Activated CD8-positive, alpha-beta memory T cell treated with anti-CD3 and anti-CD28 coated beads, Interleukin-2, amount 10 ng/mL, durations not matched to agents 7 days and 5 days (primary cell): Measurements from ENCODE around the gene COG3. TPM values are rescaled to one million over a fixed set of nuclear protein-coding genes. Genes with fewer than 3 reads are reported as not detected.
"Not testable (repeated sequence)": the region's sequence is repeated elsewhere in the genome, so short reads cannot be mapped to it uniquely, and the experiment has no call there.

ENCODE experiments used
- ATAC-seq: fragments of 150-1000 bp; cut with Tn5 transposase; one replicate; pipeline ENCODE4 v1.10.0; 2021; ENCODE audit warnings: moderate library complexity
- CTCF ChIA-PET: fragments of 350-600 bp; sonication (Branson Sonifier 250); formaldehyde crosslinking; loops from one replicate; lab custom pipeline; 2021; ENCODE audit warnings: antibody characterized with exemption; lab: Charles Lee
- DNase-seq: peaks from one replicate; pipeline ENCODE4 v3.0.0-alpha.2; 2020
- H3K27ac Mint-ChIP-seq: one replicate; pipeline ENCODE4 v1.8.0; 2021; ENCODE audit warnings: mild to moderate bottlenecking, mixed read lengths
- H3K27me3 Mint-ChIP-seq: one replicate; pipeline ENCODE4 v1.8.0; 2021; ENCODE audit warnings: mixed read lengths
- H3K36me3 Mint-ChIP-seq: one replicate; pipeline ENCODE4 v1.8.0; 2021; ENCODE audit warnings: mild to moderate bottlenecking, mixed read lengths
- H3K4me1 Mint-ChIP-seq: one replicate; pipeline ENCODE4 v1.8.0; 2021; ENCODE audit warnings: mixed read lengths
- H3K4me3 Mint-ChIP-seq: one replicate; pipeline ENCODE4 v1.8.0; 2021; ENCODE audit warnings: mild to moderate bottlenecking, moderate library complexity, mixed read lengths
- H3K9me3 Mint-ChIP-seq: one replicate; pipeline ENCODE4 v1.8.0; 2022; ENCODE audit warnings: low read depth, mixed read lengths
- total RNA-seq, 2 experiments: library from RNA; stranded (reverse); gene quantifications; one replicate each; pipeline ENCODE4 v1.2.3, GENCODE V29; 2021

Gene COG3, protein sequence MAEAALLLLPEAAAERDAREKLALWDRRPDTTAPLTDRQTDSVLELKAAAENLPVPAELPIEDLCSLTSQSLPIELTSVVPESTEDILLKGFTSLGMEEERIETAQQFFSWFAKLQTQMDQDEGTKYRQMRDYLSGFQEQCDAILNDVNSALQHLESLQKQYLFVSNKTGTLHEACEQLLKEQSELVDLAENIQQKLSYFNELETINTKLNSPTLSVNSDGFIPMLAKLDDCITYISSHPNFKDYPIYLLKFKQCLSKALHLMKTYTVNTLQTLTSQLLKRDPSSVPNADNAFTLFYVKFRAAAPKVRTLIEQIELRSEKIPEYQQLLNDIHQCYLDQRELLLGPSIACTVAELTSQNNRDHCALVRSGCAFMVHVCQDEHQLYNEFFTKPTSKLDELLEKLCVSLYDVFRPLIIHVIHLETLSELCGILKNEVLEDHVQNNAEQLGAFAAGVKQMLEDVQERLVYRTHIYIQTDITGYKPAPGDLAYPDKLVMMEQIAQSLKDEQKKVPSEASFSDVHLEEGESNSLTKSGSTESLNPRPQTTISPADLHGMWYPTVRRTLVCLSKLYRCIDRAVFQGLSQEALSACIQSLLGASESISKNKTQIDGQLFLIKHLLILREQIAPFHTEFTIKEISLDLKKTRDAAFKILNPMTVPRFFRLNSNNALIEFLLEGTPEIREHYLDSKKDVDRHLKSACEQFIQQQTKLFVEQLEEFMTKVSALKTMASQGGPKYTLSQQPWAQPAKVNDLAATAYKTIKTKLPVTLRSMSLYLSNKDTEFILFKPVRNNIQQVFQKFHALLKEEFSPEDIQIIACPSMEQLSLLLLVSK
- 10 to 100 TPM; 20.7 to 25.1 TPM for total RNA-seq

- H3K27me3 Mint-ChIP-seq = no peaks in the 10 kb centered on the region
These were observed at the start of gene COG3 for GRCh38 chr13:45464687-45465453. Gene COG3, plus strand, starts transcription at chr13:45464939. Its CDS starts 98 bp downstream, at chr13:45465037.

DNA sequence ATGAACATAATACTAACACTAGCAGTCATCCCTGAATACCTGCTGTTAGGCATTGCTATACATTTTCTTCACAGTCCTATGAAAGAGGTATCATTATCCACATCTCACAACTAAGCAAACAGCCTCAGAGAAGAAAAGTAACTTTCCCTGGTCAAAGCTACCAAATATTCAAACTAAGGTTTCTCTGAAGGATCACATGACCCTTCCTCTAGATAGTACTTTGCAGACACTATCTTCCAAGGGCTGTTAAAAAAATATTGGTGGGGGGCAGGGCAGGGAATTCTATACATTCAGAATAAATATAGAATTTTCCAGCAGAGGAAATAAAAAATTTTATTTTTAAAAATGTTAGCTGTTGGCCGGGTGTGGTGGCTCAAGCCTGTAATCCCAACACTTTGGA, 49.6 kb upstream of the COG3 start:
- ATAC-seq (no peak), DNase-seq (no peak)
- Mint-ChIP-seq H3K27ac (no peak overlapping the region), H3K4me1 (peaks cover 18% of the 10 kb centered on the region), H3K27me3 (no peaks in the 10 kb centered on the region), H3K4me3 (no peak overlapping the region), H3K9me3 (no peaks in the 10 kb centered on the region), H3K36me3 (peaks cover 21% of the 10 kb centered on the region)
- CTCF ChIA-PET = interaction anchor here (1.2 to 6.4 kb wide), 4 partner anchors 9 to 44 kb away, joined by 3 to 31 read pairs (median 14); no protein-coding TSS in a partner anchor

More at GRCh38 chr13:45464687-45465453, at the start of gene COG3:
- CTCF ChIA-PET = interaction anchor here (0.6 to 1.3 kb wide), 9 partner anchors 9 to 418 kb away, joined by 3 to 8 read pairs (median 3); no protein-coding TSS in a partner anchor
- no peaks in the 10 kb centered on the region for H3K9me3 Mint-ChIP-seq
- ATAC-seq = peak; percentile 97
- peaks cover 44% of the 10 kb centered on the region for H3K4me1 Mint-ChIP-seq
- peak; percentile 97 for DNase-seq
- peak within 1 kb of the TSS; percentile 90 for H3K27ac Mint-ChIP-seq
- peak within 1 kb of the TSS; percentile 87 for H3K4me3 Mint-ChIP-seq
- H3K36me3 Mint-ChIP-seq = peaks cover 12% of the 10 kb centered on the region

- H3K4me3 Mint-ChIP-seq = peak overlapping the region; percentile 92
- peaks cover 13% of the 10 kb centered on the region for H3K36me3 Mint-ChIP-seq
- peaks cover 18% of the 10 kb centered on the region for H3K4me1 Mint-ChIP-seq
- DNase-seq = no peak
- H3K27ac Mint-ChIP-seq = peak overlapping the region; percentile 99
- H3K27me3 Mint-ChIP-seq = no peaks in the 10 kb centered on the region
- H3K9me3 Mint-ChIP-seq = no peaks in the 10 kb centered on the region
- ATAC-seq = no peak
- CTCF ChIA-PET = interaction anchor here (0.6 to 6.4 kb wide), 11 partner anchors 12 to 1373 kb away, joined by 3 to 31 read pairs (median 4); partner anchors contain the start of gene COG3
These were observed 48.1 kb upstream of the COG3 start for GRCh38 chr13:45416516-45417128.

GRCh38 chr13:45417790-45418534, 46.8 kb upstream of the COG3 start, which contains the start of gene SLC25A30:
Gene SLC25A30, minus strand, starts transcription at chr13:45418373. Its CDS starts 6,948 bp downstream, at chr13:45411425.
- Mint-ChIP-seq H3K4me3 (peak within 1 kb of the TSS; percentile 92), H3K27me3 (no peaks in the 10 kb centered on the region), H3K36me3 (peaks cover 9% of the 10 kb centered on the region), H3K9me3 (no peaks in the 10 kb centered on the region), H3K27ac (peak within 1 kb of the TSS; percentile 99), H3K4me1 (peaks cover 18% of the 10 kb centered on the region)
- ATAC-seq = peak; percentile 96
- CTCF ChIA-PET = interaction anchor here (0.7 to 6.4 kb wide), 6 partner anchors 13 to 50 kb away, joined by 4 to 31 read pairs (median 10); no protein-coding TSS in a partner anchor
- peak; percentile 95 for DNase-seq

- peaks cover 15% of the 10 kb centered on the region for H3K4me1 Mint-ChIP-seq
- H3K9me3 Mint-ChIP-seq, H3K36me3 Mint-ChIP-seq, DNase-seq, H3K27me3 Mint-ChIP-seq, H3K27ac Mint-ChIP-seq, ATAC-seq, H3K4me3 Mint-ChIP-seq: not testable (repeated sequence)
- CTCF ChIA-PET = interaction anchor here (6.4 kb wide), 1 partner anchor 48 kb away, joined by 31 read pairs; no protein-coding TSS in a partner anchor
These were observed 45.4 kb upstream of the COG3 start for GRCh38 chr13:45419389-45419788.

GRCh38 chr13:45419945-45420344, 44.8 kb upstream of the COG3 start:
- ATAC-seq (no peak), DNase-seq (no peak)
- no peaks in the 10 kb centered on the region for H3K9me3 Mint-ChIP-seq
- H3K27ac Mint-ChIP-seq = no peak overlapping the region
- CTCF ChIA-PET = interaction anchor here (0.9 to 6.4 kb wide), 2 partner anchors 26 to 48 kb away, joined by 3 to 31 read pairs; no protein-coding TSS in a partner anchor
- H3K4me1 Mint-ChIP-seq = peaks cover 12% of the 10 kb centered on the region
- no peaks in the 10 kb centered on the region for H3K27me3 Mint-ChIP-seq
- peaks cover 4% of the 10 kb centered on the region for H3K36me3 Mint-ChIP-seq
- H3K4me3 Mint-ChIP-seq = peak overlapping the region; percentile 32

GRCh38 chr13:45422731-45423292, 41.9 kb upstream of the COG3 start:
- Mint-ChIP-seq H3K27me3 (no peaks in the 10 kb centered on the region), H3K27ac (no peak overlapping the region), H3K36me3 (no peaks in the 10 kb centered on the region), H3K4me3 (no peak overlapping the region), H3K4me1 (peaks cover 3% of the 10 kb centered on the region), H3K9me3 (no peaks in the 10 kb centered on the region)
- no peak for DNase-seq
- no peak for ATAC-seq
- CTCF ChIA-PET = interaction anchor here (1.8 kb wide), 1 partner anchor 30 kb away, joined by 3 read pairs; no protein-coding TSS in a partner anchor

- peak; percentile 31 for ATAC-seq
- H3K4me1 Mint-ChIP-seq, H3K27ac Mint-ChIP-seq, H3K36me3 Mint-ChIP-seq, H3K9me3 Mint-ChIP-seq, H3K27me3 Mint-ChIP-seq, H3K4me3 Mint-ChIP-seq, DNase-seq: not testable (repeated sequence)
- CTCF ChIA-PET = interaction anchor here (0.6 to 0.9 kb wide), 2 partner anchors 38 to 1108 kb away, joined by 3 to 5 read pairs; partner anchors contain the start of gene COG3
These were observed 38.5 kb upstream of the COG3 start for GRCh38 chr13:45426056-45426841.

DNA sequence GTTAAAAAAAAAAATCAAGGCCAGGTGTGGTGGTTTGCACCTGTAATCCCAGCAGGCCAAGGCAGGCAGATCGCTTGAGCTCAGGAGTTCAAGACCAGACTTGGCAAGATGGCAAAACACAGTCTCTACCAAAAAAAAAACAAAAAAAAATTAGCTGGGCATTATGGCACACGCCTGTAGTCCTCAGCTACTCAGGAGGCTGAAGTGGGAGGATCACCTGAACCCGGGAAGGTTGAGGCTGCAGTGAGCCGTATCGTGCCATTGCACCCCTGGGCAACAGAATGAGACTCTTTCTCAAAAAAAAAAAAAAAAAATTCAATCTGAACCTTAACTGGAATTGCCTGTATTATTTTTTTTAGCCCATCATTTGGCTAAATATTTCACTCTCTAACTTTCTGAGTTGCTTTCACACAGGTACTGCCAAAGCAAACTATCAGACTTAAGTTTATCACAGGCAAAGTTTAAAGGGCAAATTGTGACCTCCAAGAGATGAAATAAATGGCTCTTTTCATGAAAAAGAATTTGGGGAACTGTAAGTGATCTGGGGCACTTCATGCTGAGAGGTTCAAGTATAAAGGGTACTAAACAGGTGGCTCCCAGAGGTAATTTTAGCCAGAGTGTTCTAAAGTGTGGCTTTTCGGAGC, 31.9 kb upstream of the COG3 start:
- H3K27me3 Mint-ChIP-seq = no peaks in the 10 kb centered on the region
- no peak overlapping the region for H3K4me3 Mint-ChIP-seq
- H3K4me1 Mint-ChIP-seq = peaks cover 2% of the 10 kb centered on the region
- no peaks in the 10 kb centered on the region for H3K9me3 Mint-ChIP-seq
- H3K27ac Mint-ChIP-seq = no peak overlapping the region
- ATAC-seq (no peak), DNase-seq (no peak)
- CTCF ChIA-PET = no interaction called here
- no peaks in the 10 kb centered on the region for H3K36me3 Mint-ChIP-seq

DNA sequence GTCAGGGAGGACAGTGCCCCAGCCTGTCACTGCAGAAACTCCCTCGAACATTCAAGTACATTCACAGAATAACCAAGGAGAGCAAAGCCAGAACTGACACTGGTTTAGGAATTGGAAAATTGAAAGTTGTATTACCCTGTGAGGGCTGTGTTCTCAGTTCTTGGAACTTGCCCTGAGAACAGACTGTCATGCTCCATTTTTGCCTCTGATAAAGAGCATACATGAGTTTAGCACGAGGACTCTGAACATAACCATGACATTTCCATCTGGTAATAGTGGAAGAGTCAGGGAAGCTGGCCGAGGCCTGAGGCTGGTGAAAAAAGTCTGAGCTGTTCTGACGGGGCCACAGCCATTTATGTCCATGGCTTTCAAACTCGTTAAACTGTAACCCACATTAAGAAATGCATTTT, 31.4 kb upstream of the COG3 start:
- H3K4me1 Mint-ChIP-seq = peaks cover 2% of the 10 kb centered on the region
- H3K27me3 Mint-ChIP-seq = no peaks in the 10 kb centered on the region
- H3K9me3 Mint-ChIP-seq = no peaks in the 10 kb centered on the region
- DNase-seq (no peak), ATAC-seq (no peak)
- H3K36me3 Mint-ChIP-seq = no peaks in the 10 kb centered on the region
- H3K4me3 Mint-ChIP-seq = no peak overlapping the region
- H3K27ac Mint-ChIP-seq = no peak overlapping the region
- CTCF ChIA-PET = no interaction called here
